HCT116 (cell line): ENCODE data around the gene B3GALT5.

ENCODE experiments used
- CEBPB ChIP-seq: IDR thresholded peaks from 2 replicates; pipeline ENCODE4 v1.6.1; 2012; ENCODE audit warnings: low read depth
- EGR1 ChIP-seq: IDR thresholded peaks from 2 replicates; pipeline ENCODE4 v1.6.1; 2012; ENCODE audit warnings: low read depth
- EZH2 ChIP-seq: fragments of 200-600 bp; sonication (generic); IDR thresholded peaks from 2 replicates; pipeline ENCODE4 v1.6.1; 2017; ENCODE audit warnings: antibody characterized with exemption, mixed run types
- MAX ChIP-seq: IDR thresholded peaks from 2 replicates; pipeline ENCODE4 v1.6.1; 2012
- POLR2A ChIP-seq: IDR thresholded peaks from 2 replicates; pipeline ENCODE4 v1.7.0; 2011; ENCODE audit warnings: borderline replicate concordance; ENCODE audit not compliant: insufficient read depth, insufficient read length; ENCODE audit errors: extremely low read depth
- POLR2AphosphoS5 ChIP-seq: IDR thresholded peaks from 2 replicates; pipeline ENCODE4 v1.6.1; 2011; ENCODE audit warnings: mild to moderate bottlenecking, low read depth, low read length, moderate library complexity
- SIN3A ChIP-seq: IDR thresholded peaks from 2 replicates; pipeline ENCODE4 v1.6.1; 2012; ENCODE audit warnings: low read depth
- TCF7L2 ChIP-seq: IDR thresholded peaks from 2 replicates; pipeline ENCODE4 v1.7.0; 2011; ENCODE audit warnings: borderline replicate concordance, inconsistent platforms; ENCODE audit not compliant: insufficient read depth, insufficient read length; ENCODE audit errors: extremely low read depth
- TF ChIP-seq, protein P1 (sequence below), 3 experiments: fragments of 200-600 bp in 1 of 3; sonication (generic) in 1 of 3; IDR thresholded peaks in 2 of 3; conservative IDR thresholded peaks in 1 of 3; 2 replicates each; pipeline ENCODE4 v1.5.1; 2012 to 2017; ENCODE audit warnings: low read depth in 2 of 3, low read length in 2 of 3, antibody characterized with exemption in 1 of 3, borderline replicate concordance in 1 of 3, control low read depth in 1 of 3, mild to moderate bottlenecking in 1 of 3, mixed read lengths in 1 of 3, mixed run types in 1 of 3, moderate library complexity in 1 of 3; ENCODE audit not compliant: insufficient read depth in 1 of 3

DNA sequence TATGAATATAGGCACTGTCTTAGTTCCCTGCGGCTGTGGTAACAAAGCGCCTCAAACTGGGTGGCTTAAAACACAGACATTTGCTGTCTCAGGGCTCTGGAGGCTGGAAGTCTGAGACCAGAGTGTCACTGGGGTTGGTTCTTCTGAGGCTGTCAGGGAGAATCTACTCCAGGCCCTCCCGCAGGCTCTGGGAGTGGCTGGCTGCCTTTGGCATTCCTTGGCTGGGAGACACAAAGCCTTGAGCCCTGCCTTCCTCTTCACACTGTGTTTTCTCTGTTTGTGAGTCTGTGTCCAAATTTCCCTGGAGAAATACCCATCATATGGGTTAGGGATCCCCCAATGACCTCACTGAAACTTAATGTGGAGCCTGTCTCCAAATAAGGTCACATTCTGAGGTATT, 38.5 kb downstream of the B3GALT5 start:
- TF ChIP-seq POLR2AphosphoS5 (no peak), POLR2A (no peak), MAX (no peak), CEBPB (no peak), SIN3A (no peak), EGR1 (no peak), EZH2 (no peak), TCF7L2 (no peak)
- TF ChIP-seq, protein P1, sequence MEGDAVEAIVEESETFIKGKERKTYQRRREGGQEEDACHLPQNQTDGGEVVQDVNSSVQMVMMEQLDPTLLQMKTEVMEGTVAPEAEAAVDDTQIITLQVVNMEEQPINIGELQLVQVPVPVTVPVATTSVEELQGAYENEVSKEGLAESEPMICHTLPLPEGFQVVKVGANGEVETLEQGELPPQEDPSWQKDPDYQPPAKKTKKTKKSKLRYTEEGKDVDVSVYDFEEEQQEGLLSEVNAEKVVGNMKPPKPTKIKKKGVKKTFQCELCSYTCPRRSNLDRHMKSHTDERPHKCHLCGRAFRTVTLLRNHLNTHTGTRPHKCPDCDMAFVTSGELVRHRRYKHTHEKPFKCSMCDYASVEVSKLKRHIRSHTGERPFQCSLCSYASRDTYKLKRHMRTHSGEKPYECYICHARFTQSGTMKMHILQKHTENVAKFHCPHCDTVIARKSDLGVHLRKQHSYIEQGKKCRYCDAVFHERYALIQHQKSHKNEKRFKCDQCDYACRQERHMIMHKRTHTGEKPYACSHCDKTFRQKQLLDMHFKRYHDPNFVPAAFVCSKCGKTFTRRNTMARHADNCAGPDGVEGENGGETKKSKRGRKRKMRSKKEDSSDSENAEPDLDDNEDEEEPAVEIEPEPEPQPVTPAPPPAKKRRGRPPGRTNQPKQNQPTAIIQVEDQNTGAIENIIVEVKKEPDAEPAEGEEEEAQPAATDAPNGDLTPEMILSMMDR (IDR thresholded peaks at IDR 0.05 in 2 of 3, conservative IDR thresholded peaks at IDR 0.05 in 1 of 3; ENCODE audit: borderline replicate concordance in 1 of 3, insufficient read depth in 1 of 3, low read depth in 2 of 3, low read length in 2 of 3): no peak
